ENCODE measurements around the gene AAK1.
"Not testable (repeated sequence)": the region's sequence is repeated elsewhere in the genome, so short reads cannot be mapped to it uniquely, and the experiment has no call there.

AAK1 gene

DNA sequence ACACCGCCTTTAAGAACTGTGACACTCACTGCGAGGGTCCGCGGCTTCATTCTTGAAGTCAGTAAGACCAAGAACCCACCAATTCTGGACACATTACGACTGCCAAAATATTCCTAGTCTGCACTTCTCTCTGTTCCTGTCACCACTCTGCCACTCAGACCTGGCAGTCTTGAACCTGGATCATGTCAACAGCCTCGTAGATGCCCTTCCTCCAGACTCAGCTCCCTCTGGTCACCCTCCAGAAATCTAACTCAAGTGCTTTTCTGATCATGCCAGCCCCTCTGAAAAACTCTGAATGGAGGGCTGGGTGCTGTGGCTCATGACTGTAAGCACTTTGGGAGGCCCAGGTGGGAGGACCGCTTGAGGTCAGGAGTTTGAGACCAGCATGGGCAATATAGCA lies 20.3 kb downstream of the AAK1 start:
- no peak for DNase-seq

DNA sequence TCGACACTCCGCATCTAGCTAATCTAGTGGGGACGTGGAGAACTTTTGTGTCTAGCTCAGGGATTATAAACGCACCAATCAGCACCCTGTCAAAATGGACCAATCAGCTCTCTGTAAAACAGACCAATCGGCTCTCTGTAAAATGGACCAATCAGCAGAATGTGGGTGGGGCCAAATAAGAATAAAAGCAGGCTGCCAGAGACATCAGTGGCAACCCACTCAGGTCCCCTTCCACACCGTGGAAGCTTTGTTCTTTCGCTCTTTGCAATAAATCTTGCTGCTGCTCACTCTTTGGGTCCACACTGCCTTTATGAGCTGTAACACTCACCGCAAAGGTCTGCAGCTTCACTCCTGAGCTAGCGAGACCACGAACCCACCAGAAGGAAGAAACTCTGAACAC lies 20.7 kb downstream of the AAK1 start:
- not testable (repeated sequence) for DNase-seq

- not testable (repeated sequence) for DNase-seq
Observed at GRCh38 chr2:69622017-69622540, 21.5 kb downstream of the AAK1 start.

GRCh38 chr2:69621440-69621839 lies 22.1 kb downstream of the AAK1 start:
- no peak for DNase-seq

- no peak for DNase-seq
Observed at GRCh38 chr2:69620870-69621269, 22.7 kb downstream of the AAK1 start.

- DNase-seq, result no peak
Observed at GRCh38 chr2:69619725-69620124, 23.8 kb downstream of the AAK1 start.

GRCh38 chr2:69618362-69618761 lies 25.2 kb downstream of the AAK1 start:
- DNase-seq, result no peak

- no peak for DNase-seq
Observed at GRCh38 chr2:69617744-69618143, 25.8 kb downstream of the AAK1 start.

DNA sequence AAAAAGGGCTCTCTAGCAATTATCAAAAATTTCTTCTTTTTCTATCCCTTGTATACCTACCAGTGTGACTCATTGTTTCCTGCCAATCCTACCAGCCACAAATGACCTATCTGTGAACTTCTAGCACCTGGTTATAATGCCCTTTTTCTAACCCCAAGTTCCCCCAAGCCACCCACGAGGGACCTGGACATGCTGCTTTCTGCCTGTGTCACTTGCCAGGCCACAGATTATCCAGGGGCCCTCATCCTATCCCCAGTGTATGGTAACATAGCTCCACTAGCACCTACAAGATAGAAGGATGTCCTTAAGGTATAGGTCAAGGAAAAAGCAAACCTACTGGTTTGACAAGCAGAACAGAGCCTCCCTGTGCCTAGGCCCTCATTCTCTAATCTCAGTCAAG lies 26.8 kb downstream of the AAK1 start:
- DNase-seq, result no peak

DNA sequence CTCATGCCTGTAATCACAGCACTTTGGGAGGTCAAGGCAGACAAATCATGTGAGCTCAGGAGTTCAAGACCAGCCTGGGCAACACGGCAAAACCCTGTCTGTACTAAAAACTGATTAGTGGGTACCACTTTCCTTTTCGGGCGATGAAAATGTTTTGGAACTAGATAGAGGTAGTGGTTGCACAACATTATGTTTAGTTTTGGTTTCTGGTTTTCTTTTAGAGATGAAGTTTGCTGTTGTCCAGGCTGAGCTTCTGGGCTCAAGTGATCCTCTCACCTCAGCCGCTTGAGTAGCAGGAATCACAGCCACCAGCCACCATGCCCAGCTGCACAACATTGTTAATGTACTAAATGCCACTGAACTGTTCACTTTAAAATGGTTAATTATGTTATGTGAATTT lies 27.6 kb downstream of the AAK1 start:
- DNase-seq, result no peak

DNA sequence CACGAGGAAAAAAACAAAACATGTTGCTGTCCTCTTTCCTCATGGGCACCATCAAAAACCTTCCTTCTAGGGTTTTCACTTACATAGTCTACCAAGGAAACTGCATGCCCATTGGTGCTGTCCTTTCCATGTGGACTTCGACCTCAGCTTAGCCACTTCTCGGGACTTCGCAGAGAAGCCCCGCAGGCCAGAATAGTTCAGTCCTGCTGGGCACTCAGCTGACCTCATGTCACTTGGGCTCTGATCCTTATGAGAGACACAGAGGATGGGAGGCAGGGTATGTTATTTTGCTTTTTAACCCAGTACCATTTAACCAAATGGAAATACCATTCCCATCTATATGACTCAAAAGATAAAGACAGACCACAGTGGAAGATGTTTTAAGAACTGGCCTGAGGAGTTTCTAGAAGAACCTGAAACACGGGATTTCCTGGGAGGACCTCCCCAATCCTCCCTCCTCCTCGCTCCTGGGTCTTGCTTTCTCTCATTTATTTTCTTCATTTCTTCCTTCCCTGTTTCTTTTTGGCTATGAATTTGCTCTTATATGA lies 28.4 kb downstream of the AAK1 start:
- DNase-seq, result no peak

GRCh38 chr2:69612707-69613106 lies 30.8 kb downstream of the AAK1 start:
- no peak for DNase-seq

GRCh38 chr2:69612200-69612599 lies 31.3 kb downstream of the AAK1 start:
- no peak for DNase-seq

- DNase-seq, result no peak
Observed at GRCh38 chr2:69608109-69608508, 35.4 kb downstream of the AAK1 start.

- not testable (repeated sequence) for DNase-seq
Observed at GRCh38 chr2:69606771-69607170, 36.8 kb downstream of the AAK1 start.

GRCh38 chr2:69605284-69605683 lies 38.3 kb downstream of the AAK1 start:
- DNase-seq, result no peak

GRCh38 chr2:69604836-69605235 lies 38.7 kb downstream of the AAK1 start:
- DNase-seq, result no peak

- DNase-seq, result no peak
Observed at GRCh38 chr2:69604026-69604678, 39.4 kb downstream of the AAK1 start.

- no peak for DNase-seq
Observed at GRCh38 chr2:69603146-69603743, 40.3 kb downstream of the AAK1 start.

DNA sequence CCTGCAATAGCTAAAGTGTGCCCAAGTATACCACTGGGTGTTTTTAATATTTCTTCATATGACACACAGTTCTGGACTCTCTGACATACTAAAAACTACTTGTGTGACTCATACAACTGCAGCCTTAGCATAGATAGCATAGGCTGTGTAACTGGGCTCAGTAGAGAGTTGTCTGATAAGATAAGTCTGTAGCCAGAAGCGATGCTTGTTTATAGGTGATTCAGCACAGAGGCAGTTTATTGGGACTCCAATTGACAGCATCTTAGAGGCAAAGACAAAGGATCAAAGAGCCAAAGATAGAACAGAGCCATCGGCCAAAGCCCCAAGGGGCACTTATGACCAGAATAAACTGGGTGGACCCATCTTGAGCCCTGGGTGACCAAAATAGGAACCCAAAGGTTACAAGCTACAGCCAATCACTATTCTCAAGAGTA lies 42.3 kb downstream of the AAK1 start:
- no peak for DNase-seq

GRCh38 chr2:69600425-69600824 lies 43.1 kb downstream of the AAK1 start:
- no peak for DNase-seq

DNA sequence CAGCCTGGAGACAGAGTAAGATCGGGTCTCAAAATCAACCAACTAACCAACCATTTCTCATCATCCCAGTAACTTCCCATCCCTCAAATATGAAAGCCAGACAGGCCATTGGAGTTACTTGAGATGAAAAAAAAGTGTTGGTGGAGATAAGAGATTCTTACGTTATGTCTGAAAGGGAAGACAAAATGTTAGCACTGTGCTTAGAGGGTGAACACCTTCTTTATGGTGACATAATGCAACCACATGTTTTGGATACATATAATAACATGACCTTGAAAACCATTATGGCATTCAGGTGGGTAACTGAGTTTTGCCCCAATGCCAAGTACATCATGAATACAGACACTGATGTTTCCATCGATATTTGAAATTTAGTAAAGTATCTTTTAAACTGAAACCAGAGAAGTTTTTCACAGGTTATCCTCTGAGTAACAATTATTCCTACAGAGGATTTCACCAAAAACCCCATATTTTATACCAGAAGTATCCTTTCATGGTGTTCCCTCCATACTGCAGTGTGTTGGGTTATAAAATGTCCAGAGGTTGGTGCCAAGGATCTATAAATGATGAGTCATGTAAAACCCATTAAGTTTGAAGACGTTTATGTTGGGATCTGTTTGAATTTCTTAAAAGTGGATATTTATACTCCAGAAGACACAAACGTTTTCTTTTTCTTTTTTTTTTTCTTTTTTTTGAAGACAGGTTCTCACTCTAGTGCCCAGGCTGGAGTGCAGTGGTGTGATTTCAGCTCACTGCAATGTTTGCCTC lies 45.5 kb downstream of the AAK1 start:
- no peak for DNase-seq

- DNase-seq, result no peak
Observed at GRCh38 chr2:69597105-69597504, 46.4 kb downstream of the AAK1 start.

DNA sequence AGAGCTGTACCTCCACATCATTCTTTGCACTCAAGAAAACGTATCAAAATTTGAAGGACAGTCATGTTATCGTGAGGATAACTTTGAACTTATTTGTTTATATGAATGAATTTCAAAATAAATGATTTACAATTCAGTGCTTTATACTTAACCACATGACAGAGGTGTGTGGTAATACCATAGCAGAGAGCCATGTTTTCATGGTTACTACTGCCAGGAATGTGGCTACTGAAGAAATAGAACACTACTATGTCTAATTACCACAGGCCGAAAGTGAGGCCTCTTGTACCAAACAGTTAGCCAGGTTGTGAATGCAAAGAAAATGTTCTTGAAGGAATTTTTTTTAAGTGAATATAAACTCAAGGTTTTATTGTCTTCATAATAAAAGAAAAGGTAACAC lies 49.2 kb downstream of the AAK1 start:
- DNase-seq, result no peak

Measured in DMS79 (cell line).